B cell (primary cell): Measurements from ENCODE around the gene ACO2. TPM values are rescaled to one million over a fixed set of nuclear protein-coding genes. Genes with fewer than 3 reads are reported as not detected.
A peak's percentile ranks its signal among the peaks of the same experiment; 100 is the strongest.

ENCODE experiments used
- ATAC-seq: fragments of 200-7000 bp; cut with Tn5 transposase; one replicate; pipeline ENCODE4 v1.10.0; 2021; ENCODE audit warnings: low read depth, mild to moderate bottlenecking, moderate number of reproducible peaks, moderate library complexity
- CTCF ChIA-PET: fragments of 350-600 bp; sonication (Branson Sonifier 250); formaldehyde crosslinking; loops from one replicate; lab custom pipeline; 2021; ENCODE audit warnings: antibody characterized with exemption, inconsistent platforms; lab: Charles Lee
- POLR2A ChIA-PET: fragments of 350-600 bp; sonication (Branson Sonifier 250); formaldehyde crosslinking; loops from one replicate; lab custom pipeline; 2021; ENCODE audit warnings: antibody characterized with exemption; lab: Charles Lee
- DNase-seq: peaks from one replicate; pipeline ENCODE4 v3.0.0; 2013
- H2AFZ ChIP-seq: 2 replicates; pipeline ENCODE4 v1.6.1; 2012; ENCODE audit warnings: mild to moderate bottlenecking, low read depth, low read length; ENCODE audit not compliant: insufficient read depth, poor library complexity, severe bottlenecking
- H3K27ac ChIP-seq, 2 donors: 1 replicate in 1 of 2; 2 replicates in 1 of 2; pipeline ENCODE4 v1.5.1; 2012 to 2013; ENCODE audit warnings: low read length in 2 of 2, mild to moderate bottlenecking in 2 of 2, moderate library complexity in 1 of 2
- H3K27me3 ChIP-seq, 4 experiments: fragments of 200-600 bp in 1 of 4; sonication (generic) in 1 of 4; replicated peaks in 1 of 4; 1 replicate in 2 of 4; 2 replicates in 2 of 4; pipeline versions ENCODE4 v1.6.1 to v1.7.0; 2013 to 2016; ENCODE audit warnings: low read length in 3 of 4, mild to moderate bottlenecking in 2 of 4, mixed read lengths in 1 of 4, moderate library complexity in 1 of 4; ENCODE audit not compliant: insufficient read depth in 4 of 4, control insufficient read depth in 3 of 4; ENCODE audit errors: control extremely low read depth in 1 of 4
- H3K36me3 ChIP-seq, 2 experiments: replicated peaks in 1 of 2; 1 replicate in 1 of 2; 2 replicates in 1 of 2; pipeline versions ENCODE4 v1.6.1 to v1.7.1; 2013; ENCODE audit warnings: low read length in 1 of 2; ENCODE audit not compliant: insufficient read depth in 2 of 2, control insufficient read depth in 1 of 2; ENCODE audit errors: control extremely low read depth in 1 of 2, extremely low read depth in 1 of 2
- H3K4me1 ChIP-seq, 2 donors: fragments of 200-600 bp in 1 of 2; sonication (generic) in 1 of 2; 1 replicate in 1 of 2; 2 replicates in 1 of 2; pipeline versions ENCODE4 v1.5.1 to v1.6.1; 2013 to 2017; ENCODE audit warnings: low read length in 2 of 2; ENCODE audit not compliant: control insufficient read depth in 2 of 2, insufficient read depth in 2 of 2
- H3K4me2 ChIP-seq: replicated peaks from 2 replicates; pipeline ENCODE3; 2012; ENCODE audit warnings: mild to moderate bottlenecking, low read depth, low read length; ENCODE audit not compliant: poor library complexity, severe bottlenecking
- H3K4me3 ChIP-seq, 5 experiments: fragments of 200-600 bp in 1 of 5; sonication (generic) in 1 of 5; 1 replicate in 3 of 5; 2 replicates in 2 of 5; pipeline versions ENCODE4 v1.5.1 to v1.7.0; 2011 to 2016; ENCODE audit warnings: low read length in 4 of 5, mild to moderate bottlenecking in 4 of 5, low read depth in 2 of 5, control low read depth in 1 of 5, moderate library complexity in 1 of 5; ENCODE audit not compliant: insufficient read depth in 1 of 5; ENCODE audit errors: control extremely low read depth in 1 of 5, extremely low read depth in 1 of 5
- H3K79me2 ChIP-seq: fragments of 200-600 bp; sonication (generic); one replicate; pipeline ENCODE4 v1.6.0; 2016; ENCODE audit warnings: low read length; ENCODE audit not compliant: control insufficient read depth, insufficient read depth
- H3K9ac ChIP-seq: fragments of 200-600 bp; sonication (generic); 2 replicates; pipeline ENCODE4 v1.6.1; 2017; ENCODE audit warnings: mild to moderate bottlenecking, low read length, moderate library complexity
- H3K9me3 ChIP-seq, 3 donors: one replicate each; pipeline versions ENCODE4 v1.6.1 to v1.7.1; 2013; ENCODE audit warnings: low read length in 2 of 3; ENCODE audit not compliant: control insufficient read depth in 2 of 3, insufficient read depth in 1 of 3; ENCODE audit errors: control extremely low read depth in 1 of 3
- H4K20me1 ChIP-seq: 2 replicates; pipeline ENCODE4 v1.6.0; 2012; ENCODE audit warnings: mild to moderate bottlenecking, low read length; ENCODE audit not compliant: insufficient read depth, control insufficient read depth, poor library complexity, severe bottlenecking
- H3K27ac Mint-ChIP-seq: one replicate; pipeline ENCODE4 v1.8.0; 2021; ENCODE audit warnings: mixed read lengths
- H3K27me3 Mint-ChIP-seq: one replicate; pipeline ENCODE4 v1.8.0; 2021; ENCODE audit warnings: mixed read lengths
- H3K4me1 Mint-ChIP-seq: one replicate; pipeline ENCODE4 v1.8.0; 2021; ENCODE audit warnings: mixed read lengths
- H3K4me3 Mint-ChIP-seq: one replicate; pipeline ENCODE4 v1.8.0; 2021; ENCODE audit warnings: mixed read lengths
- H3K9me3 Mint-ChIP-seq: one replicate; pipeline ENCODE4 v1.8.0; 2022; ENCODE audit warnings: mixed read lengths; ENCODE audit not compliant: insufficient read depth
- EZH2 ChIP-seq: IDR thresholded peaks from 2 replicates; pipeline ENCODE4 v1.6.1; 2012; ENCODE audit warnings: borderline replicate concordance, low read depth, mild to moderate bottlenecking, moderate library complexity, low read length; ENCODE audit not compliant: insufficient read depth, poor library complexity, severe bottlenecking
- WGBS: methylation state at CpG from one replicate; pipeline ENCODE4 v1.1.5; 2013; ENCODE audit warnings: missing lambda C conversion rate; ENCODE audit not compliant: insufficient coverage; 5-methylcytosine and 5-hydroxymethylcytosine counted together
- intact Hi-C: fragments of 100-400 bp; cut with micrococcal nuclease; formaldehyde crosslinking; loops from one replicate; pipeline ENCODE4 v1.10.0; 2022
- polyA plus RNA-seq: library from polyadenylated mRNA; depleted of rRNA; stranded (reverse); fragments of >200 nt; gene quantifications from 2 replicates; pipeline ENCODE4 v1.2.3, GENCODE V29; 2012
- total RNA-seq, 2 donors: library from RNA; stranded (reverse); fragments of 120-200 nt in 1 of 2; gene quantifications; 1 replicate in 1 of 2; 2 replicates in 1 of 2; pipeline versions ENCODE4 v1.2.3 to v1.2.4, GENCODE V29; 2013 to 2022
- TF ChIP-seq, protein P1 (sequence below): fragments of 200-600 bp; IDR thresholded peaks from one replicate; pipeline ENCODE4 v1.8.0; 2022; ENCODE audit warnings: antibody characterized with exemption, mild to moderate bottlenecking

Gene ACO2
- total and polyA plus RNA-seq, 2 donors (not counting 1 experiment from before 2014, with no cell fraction given) = 91.5 to 91.7 TPM

- Mint-ChIP-seq H3K9me3 (no peaks in the 10 kb centered on the region), H3K4me3 (no peak overlapping the region), H3K4me1 (peaks cover 15% of the 10 kb centered on the region), H3K27me3 (no peaks in the 10 kb centered on the region), H3K27ac (peak overlapping the region; percentile 37)
- intact Hi-C loops = no loop called here
- peak overlapping the region in 1 of 2 donors; percentile 31 for H3K27ac ChIP-seq
- POLR2A ChIA-PET = no interaction called here
- no peaks in the 10 kb centered on the region for H3K79me2 ChIP-seq
- H3K9ac ChIP-seq = no peak overlapping the region
- H3K4me3 ChIP-seq = no peak overlapping the region
- peaks cover 26% of the 10 kb centered on the region for H4K20me1 ChIP-seq
- TF ChIP-seq EZH2 = no peak
- no peaks in the 10 kb centered on the region for H3K9me3 ChIP-seq
- peak overlapping the region; percentile 32 for H3K4me2 ChIP-seq
- 53% methylated on average over 14 of the region's 17 CpGs for WGBS
- no peaks in the 10 kb centered on the region for H3K27me3 ChIP-seq
- ATAC-seq (peak; percentile 45), DNase-seq (peak; percentile 57)
- CTCF ChIA-PET = interaction anchor here (0.9 to 13.2 kb wide), 5 partner anchors 20 to 126 kb away, joined by 3 to 228 read pairs (median 4); partner anchors contain the start of genes ACO2 and PHF5A
- H3K36me3 ChIP-seq = peaks cover 0 to 68% of the 10 kb centered on the region in 2 experiments
- peaks cover 7 to 12% of the 10 kb centered on the region in 2 donors for H3K4me1 ChIP-seq
- H2AFZ ChIP-seq = no peak overlapping the region
Observed at GRCh38 chr22:41524809-41525449, 56.0 kb downstream of the ACO2 start.

DNA sequence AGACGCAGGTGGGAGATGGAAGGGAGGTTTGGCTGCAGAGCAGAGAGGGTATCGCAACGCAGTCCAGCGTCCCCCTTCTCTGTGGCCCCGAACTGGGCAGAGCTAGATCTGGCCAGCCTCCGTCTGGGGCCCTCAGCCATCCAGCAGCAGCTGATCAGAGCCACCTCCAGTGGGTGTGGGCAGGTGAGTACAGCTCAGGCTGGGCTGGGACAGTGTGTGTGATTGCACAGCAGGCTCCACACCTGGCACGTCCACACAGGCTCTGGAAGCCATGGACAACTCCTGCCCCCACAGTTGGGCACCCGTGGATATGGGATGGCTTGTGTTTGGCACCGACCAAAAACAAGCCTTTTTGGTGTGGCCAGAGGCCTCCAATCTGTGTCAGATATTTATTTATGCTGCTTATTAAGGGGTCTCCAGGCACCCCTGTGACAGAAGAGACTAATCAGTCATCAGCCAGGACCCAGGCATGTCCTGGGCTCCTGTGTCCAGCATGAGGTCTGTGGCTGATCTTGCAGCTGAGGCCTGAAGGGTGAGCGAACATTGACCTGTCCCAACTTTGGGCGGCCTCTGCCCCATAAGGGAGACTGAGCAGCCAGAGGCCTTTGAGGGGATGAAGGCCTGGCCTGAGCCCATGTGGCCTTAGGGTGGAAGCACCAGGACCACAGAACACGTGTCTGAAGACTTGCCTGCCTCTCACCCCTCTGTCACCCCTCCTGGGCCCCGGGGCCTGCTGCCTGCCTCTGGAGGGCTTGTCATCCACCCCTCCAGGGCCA, 56.7 kb downstream of the ACO2 start:
- WGBS = 88% methylated on average over 13 of the region's 13 CpGs
- Histone ChIP-seq H3K4me3 (no peak overlapping the region), H2AFZ (no peak overlapping the region), H4K20me1 (peaks cover 26% of the 10 kb centered on the region), H3K4me1 (peaks cover 7 to 12% of the 10 kb centered on the region in 2 donors), H3K4me2 (no peak overlapping the region), H3K27ac (peak overlapping the region in 1 of 2 donors; percentile 16), H3K79me2 (no peaks in the 10 kb centered on the region), H3K9me3 (no peaks in the 10 kb centered on the region), H3K9ac (no peak overlapping the region), H3K27me3 (no peaks in the 10 kb centered on the region), H3K36me3 (peaks cover 0 to 70% of the 10 kb centered on the region in 2 experiments)
- no peaks in the 10 kb centered on the region for H3K27me3 Mint-ChIP-seq
- TF ChIP-seq EZH2 = no peak
- TF ChIP-seq, protein P1, sequence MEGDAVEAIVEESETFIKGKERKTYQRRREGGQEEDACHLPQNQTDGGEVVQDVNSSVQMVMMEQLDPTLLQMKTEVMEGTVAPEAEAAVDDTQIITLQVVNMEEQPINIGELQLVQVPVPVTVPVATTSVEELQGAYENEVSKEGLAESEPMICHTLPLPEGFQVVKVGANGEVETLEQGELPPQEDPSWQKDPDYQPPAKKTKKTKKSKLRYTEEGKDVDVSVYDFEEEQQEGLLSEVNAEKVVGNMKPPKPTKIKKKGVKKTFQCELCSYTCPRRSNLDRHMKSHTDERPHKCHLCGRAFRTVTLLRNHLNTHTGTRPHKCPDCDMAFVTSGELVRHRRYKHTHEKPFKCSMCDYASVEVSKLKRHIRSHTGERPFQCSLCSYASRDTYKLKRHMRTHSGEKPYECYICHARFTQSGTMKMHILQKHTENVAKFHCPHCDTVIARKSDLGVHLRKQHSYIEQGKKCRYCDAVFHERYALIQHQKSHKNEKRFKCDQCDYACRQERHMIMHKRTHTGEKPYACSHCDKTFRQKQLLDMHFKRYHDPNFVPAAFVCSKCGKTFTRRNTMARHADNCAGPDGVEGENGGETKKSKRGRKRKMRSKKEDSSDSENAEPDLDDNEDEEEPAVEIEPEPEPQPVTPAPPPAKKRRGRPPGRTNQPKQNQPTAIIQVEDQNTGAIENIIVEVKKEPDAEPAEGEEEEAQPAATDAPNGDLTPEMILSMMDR = no peak
- no peaks in the 10 kb centered on the region for H3K9me3 Mint-ChIP-seq
- ChIA-PET CTCF (interaction anchor here (1.4 to 13.2 kb wide), 6 partner anchors 21 to 144 kb away, joined by 4 to 228 read pairs (median 8); partner anchors contain the start of gene TEF), POLR2A (interaction anchor here (0.6 kb wide), 1 partner anchor 120 kb away, joined by 7 read pairs; no protein-coding TSS in a partner anchor)
- H3K4me3 Mint-ChIP-seq = no peak overlapping the region
- peak overlapping the region; percentile 37 for H3K27ac Mint-ChIP-seq
- DNase-seq (no peak), ATAC-seq (no peak)
- intact Hi-C loops = loop anchor here (1.0 kb wide), 1 partner anchor 122 kb away; no protein-coding TSS in a partner anchor
- peaks cover 15% of the 10 kb centered on the region for H3K4me1 Mint-ChIP-seq
